Ascending aorta (tissue), 2 donors: ENCODE measurements around the gene CLEC4G. TPM values are rescaled to one million over a fixed set of nuclear protein-coding genes. Genes with fewer than 3 reads are reported as not detected.
"Not testable (repeated sequence)": the region's sequence is repeated elsewhere in the genome, so short reads cannot be mapped to it uniquely, and the experiment has no call there.

ENCODE experiments used
- DNase-seq, 2 donors: peaks; one replicate each; pipeline ENCODE4 v3.0.0-alpha.2; 2019; ENCODE audit warnings: low spot score in 2 of 2
- H3K27ac ChIP-seq, 2 donors: fragments of 200-600 bp; sonication (generic); one replicate each; pipeline ENCODE4 v1.5.1; 2016 to 2017; ENCODE audit warnings: mild to moderate bottlenecking in 1 of 2
- H3K27me3 ChIP-seq: fragments of 200-600 bp; sonication (generic); one replicate; pipeline ENCODE4 v1.5.1; 2017
- H3K36me3 ChIP-seq, 2 donors: fragments of 200-600 bp; sonication (generic); one replicate each; pipeline ENCODE4 v1.5.1; 2016
- H3K4me1 ChIP-seq, 2 donors: fragments of 200-600 bp; sonication (generic); one replicate each; pipeline ENCODE4 v1.5.1; 2016 to 2017; ENCODE audit warnings: mild to moderate bottlenecking in 1 of 2
- H3K4me3 ChIP-seq, 2 donors: fragments of 200-600 bp; sonication (generic); one replicate each; pipeline ENCODE4 v1.5.1; 2016 to 2017; ENCODE audit warnings: mild to moderate bottlenecking in 1 of 2
- H3K9me3 ChIP-seq, 2 donors: fragments of 200-600 bp; sonication (generic); one replicate each; pipeline ENCODE4 v1.5.1; 2016
- intact Hi-C: fragments of 100-400 bp; cut with DNase I; formaldehyde crosslinking; loops from one replicate; pipeline ENCODE4 v1.15.1; 2023
- total RNA-seq: library from RNA; depleted of rRNA; stranded (reverse); fragments of >200 nt; gene quantifications from one replicate; pipeline ENCODE4 v1.1.0, GENCODE V29; 2016
- TF ChIP-seq, protein P1 (sequence below), 3 experiments: fragments of 200-600 bp in 2 of 3; fragments of 450-650 bp in 1 of 3; sonication (generic) in 2 of 3; IDR thresholded peaks; one replicate each; pipeline ENCODE4 v1.5.1; 2016 to 2019; ENCODE audit warnings: antibody characterized with exemption in 3 of 3, mild to moderate bottlenecking in 1 of 3, moderate library complexity in 1 of 3

Gene CLEC4G
- total RNA-seq, 1 donor from 2014 or later = 1.7 TPM

DNA sequence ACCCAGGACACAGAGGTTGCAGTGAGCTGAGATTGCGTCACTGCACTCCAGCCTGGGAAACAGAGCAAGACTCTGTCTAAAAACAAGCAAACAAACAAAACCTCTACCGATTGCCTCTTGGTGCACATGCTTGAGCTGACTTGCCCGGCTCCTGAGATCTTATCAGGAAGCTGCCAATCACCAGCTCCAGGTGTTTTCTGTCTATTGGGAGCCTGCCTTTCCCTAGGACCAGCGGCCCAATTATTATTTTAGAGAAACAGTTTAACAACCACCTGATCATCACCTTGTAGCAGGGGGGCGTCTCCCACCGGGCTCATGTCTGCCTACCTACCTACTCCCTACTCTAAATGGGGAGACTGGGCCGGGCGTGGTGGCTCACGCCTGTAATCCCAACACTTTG, 41.9 kb upstream of the CLEC4G start:
- H3K27me3 ChIP-seq = no peaks in the 10 kb centered on the region
- TF ChIP-seq, protein P1, sequence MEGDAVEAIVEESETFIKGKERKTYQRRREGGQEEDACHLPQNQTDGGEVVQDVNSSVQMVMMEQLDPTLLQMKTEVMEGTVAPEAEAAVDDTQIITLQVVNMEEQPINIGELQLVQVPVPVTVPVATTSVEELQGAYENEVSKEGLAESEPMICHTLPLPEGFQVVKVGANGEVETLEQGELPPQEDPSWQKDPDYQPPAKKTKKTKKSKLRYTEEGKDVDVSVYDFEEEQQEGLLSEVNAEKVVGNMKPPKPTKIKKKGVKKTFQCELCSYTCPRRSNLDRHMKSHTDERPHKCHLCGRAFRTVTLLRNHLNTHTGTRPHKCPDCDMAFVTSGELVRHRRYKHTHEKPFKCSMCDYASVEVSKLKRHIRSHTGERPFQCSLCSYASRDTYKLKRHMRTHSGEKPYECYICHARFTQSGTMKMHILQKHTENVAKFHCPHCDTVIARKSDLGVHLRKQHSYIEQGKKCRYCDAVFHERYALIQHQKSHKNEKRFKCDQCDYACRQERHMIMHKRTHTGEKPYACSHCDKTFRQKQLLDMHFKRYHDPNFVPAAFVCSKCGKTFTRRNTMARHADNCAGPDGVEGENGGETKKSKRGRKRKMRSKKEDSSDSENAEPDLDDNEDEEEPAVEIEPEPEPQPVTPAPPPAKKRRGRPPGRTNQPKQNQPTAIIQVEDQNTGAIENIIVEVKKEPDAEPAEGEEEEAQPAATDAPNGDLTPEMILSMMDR (IDR thresholded peaks at IDR 0.05) = no peak
- no peak overlapping the region for H3K27ac ChIP-seq
- H3K4me3 ChIP-seq = no peak overlapping the region
- no peaks in the 10 kb centered on the region for H3K9me3 ChIP-seq
- no peak for DNase-seq
- H3K36me3 ChIP-seq = no peaks in the 10 kb centered on the region
- intact Hi-C loops = no loop called here
- no peaks in the 10 kb centered on the region for H3K4me1 ChIP-seq

DNA sequence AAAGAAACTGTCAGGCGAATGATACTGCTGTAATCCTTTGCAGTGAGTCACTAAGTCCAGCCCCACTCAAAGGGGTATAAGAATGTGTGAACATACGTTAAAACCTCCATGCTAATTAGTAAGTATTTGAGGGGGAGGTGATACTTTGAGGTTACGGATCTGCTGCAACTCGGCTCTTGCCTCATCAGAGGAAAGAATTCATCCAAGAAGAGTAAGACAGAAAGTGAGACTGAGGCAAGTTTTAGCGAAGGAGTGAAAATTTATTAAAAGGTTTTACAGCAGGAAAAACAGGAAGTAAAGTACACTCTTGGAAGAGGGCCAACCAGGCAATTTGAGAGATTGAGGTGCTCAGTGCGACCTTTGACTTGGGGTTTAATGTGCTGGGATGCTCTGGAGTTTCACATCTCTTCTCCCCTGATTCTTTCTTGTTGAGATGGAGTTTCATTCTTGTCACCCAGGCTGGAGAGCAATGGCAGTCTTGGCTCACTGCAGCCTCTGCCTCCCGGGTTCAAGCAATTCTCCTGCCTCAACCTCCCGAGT, 40.9 kb upstream of the CLEC4G start:
- no peak overlapping the region for H3K4me3 ChIP-seq
- no peak for DNase-seq
- H3K36me3 ChIP-seq = no peaks in the 10 kb centered on the region
- H3K9me3 ChIP-seq = no peaks in the 10 kb centered on the region
- TF ChIP-seq, protein P1 (IDR thresholded peaks at IDR 0.05) = no peak
- intact Hi-C loops = no loop called here
- H3K4me1 ChIP-seq = no peaks in the 10 kb centered on the region
- no peaks in the 10 kb centered on the region for H3K27me3 ChIP-seq
- H3K27ac ChIP-seq = no peak overlapping the region

DNA sequence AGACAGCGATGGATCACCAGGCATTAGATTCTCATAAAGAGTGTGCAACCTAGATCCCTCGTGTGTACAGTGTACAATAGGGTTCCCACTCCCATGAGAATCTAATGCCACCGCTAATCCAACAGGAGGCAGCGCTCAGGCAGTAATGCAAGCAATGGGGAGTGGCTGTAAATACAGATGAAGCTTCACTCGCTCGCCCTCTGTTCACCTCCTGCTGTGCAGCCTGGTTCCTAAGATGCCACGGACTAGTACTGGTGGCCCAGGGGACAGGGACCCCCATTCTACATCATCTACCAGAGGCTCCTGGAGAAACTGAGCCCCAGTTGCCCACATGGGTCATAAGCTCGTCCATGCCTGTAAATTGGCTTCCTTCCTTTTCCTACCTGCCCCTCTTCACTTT, 39.2 kb upstream of the CLEC4G start:
- intact Hi-C loops = no loop called here
- Histone ChIP-seq H3K4me1 (no peaks in the 10 kb centered on the region), H3K27ac (no peak overlapping the region), H3K27me3 (no peaks in the 10 kb centered on the region), H3K9me3 (no peaks in the 10 kb centered on the region), H3K36me3 (no peaks in the 10 kb centered on the region), H3K4me3 (no peak overlapping the region)
- TF ChIP-seq, protein P1 (IDR thresholded peaks at IDR 0.05) = no peak
- no peak for DNase-seq

DNA sequence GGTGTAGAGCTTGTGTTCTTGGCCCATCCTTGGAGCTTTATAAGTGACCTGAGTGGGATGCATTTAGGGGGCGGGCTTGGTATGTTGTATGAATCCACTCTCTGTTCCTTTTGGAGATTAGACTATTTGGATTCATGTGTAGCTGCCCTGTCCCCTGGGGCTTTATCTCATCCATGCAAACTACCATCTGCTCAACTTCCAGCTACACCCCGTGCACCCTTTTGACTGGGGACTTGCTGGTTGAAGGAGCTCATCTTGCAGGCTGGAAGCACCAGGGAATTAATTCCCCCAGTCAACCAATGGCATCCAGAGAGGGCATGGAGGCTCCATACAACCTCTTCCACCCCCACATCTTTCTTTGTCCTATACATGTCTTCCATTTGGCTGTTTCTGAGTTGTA, 37.3 kb upstream of the CLEC4G start:
- Histone ChIP-seq H3K9me3 (no peaks in the 10 kb centered on the region), H3K4me3 (no peak overlapping the region), H3K4me1 (no peaks in the 10 kb centered on the region), H3K27me3 (no peaks in the 10 kb centered on the region), H3K36me3 (no peaks in the 10 kb centered on the region), H3K27ac (no peak overlapping the region)
- DNase-seq = no peak
- TF ChIP-seq, protein P1 (IDR thresholded peaks at IDR 0.05) = no peak
- intact Hi-C loops = no loop called here

DNA sequence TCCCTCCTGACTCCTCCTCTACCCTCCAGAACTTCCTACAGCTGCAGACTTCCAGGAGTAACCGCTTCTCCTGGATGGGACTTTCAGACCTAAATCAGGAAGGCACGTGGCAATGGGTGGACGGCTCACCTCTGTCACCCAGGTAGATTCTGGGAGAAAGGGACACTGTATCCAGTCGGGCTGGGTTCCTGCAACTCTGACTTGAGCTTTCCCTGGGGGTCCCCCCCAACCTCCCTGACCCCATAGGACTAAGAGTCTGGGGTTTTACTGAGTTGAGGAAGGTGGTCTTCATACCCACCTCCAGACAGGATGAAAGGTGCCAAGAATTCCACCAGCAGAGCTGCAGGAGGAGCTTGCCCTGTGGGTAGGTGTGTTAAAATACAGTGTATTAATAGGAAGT, 35.6 kb upstream of the CLEC4G start:
- H3K27ac ChIP-seq = no peak overlapping the region
- H3K9me3 ChIP-seq = no peaks in the 10 kb centered on the region
- DNase-seq = no peak
- H3K4me1 ChIP-seq = no peaks in the 10 kb centered on the region
- no peak overlapping the region for H3K4me3 ChIP-seq
- TF ChIP-seq, protein P1 (IDR thresholded peaks at IDR 0.05) = no peak
- no peaks in the 10 kb centered on the region for H3K27me3 ChIP-seq
- intact Hi-C loops = no loop called here
- H3K36me3 ChIP-seq = no peaks in the 10 kb centered on the region

DNA sequence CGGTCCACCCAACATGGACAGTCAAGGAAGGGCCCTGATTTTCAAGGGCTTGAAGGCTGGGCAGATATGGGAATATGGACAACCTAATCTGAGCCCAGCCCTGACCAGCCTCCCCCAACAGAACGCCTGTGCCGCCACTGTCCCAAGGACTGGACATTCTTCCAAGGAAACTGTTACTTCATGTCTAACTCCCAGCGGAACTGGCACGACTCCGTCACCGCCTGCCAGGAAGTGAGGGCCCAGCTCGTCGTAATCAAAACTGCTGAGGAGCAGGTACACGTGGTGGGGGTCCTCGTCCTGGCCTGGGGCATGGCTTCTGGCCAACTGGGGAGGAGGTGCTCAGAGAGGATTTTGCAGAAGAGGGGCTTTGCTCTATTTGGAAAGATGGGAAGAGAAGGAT, 34.6 kb upstream of the CLEC4G start:
- H3K27ac ChIP-seq = no peak overlapping the region
- intact Hi-C loops = no loop called here
- no peaks in the 10 kb centered on the region for H3K36me3 ChIP-seq
- no peaks in the 10 kb centered on the region for H3K9me3 ChIP-seq
- no peak for DNase-seq
- no peaks in the 10 kb centered on the region for H3K27me3 ChIP-seq
- H3K4me1 ChIP-seq = no peaks in the 10 kb centered on the region
- H3K4me3 ChIP-seq = no peak overlapping the region
- TF ChIP-seq, protein P1 (IDR thresholded peaks at IDR 0.05) = no peak

DNA sequence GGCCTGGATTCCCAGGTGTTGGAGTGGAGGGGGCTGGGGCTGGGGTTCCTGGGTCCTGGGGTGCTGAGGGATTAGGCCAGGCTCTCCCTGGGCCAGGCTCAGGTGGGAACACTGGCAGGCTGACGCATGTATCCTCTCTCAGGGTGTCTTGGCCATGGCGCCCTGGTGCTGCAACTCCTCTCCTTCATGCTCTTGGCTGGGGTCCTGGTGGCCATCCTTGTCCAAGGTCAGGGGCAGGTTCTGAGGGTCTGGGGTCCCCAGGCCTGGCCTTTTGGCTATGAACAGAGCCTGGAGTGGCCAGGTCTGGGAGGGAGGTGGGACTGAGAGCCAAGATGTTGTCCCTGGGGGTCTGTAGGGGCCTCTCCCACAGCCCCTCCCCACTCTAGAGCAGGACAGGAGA, 33.1 kb upstream of the CLEC4G start:
- H3K27ac ChIP-seq, H3K4me3 ChIP-seq, intact Hi-C loops, H3K9me3 ChIP-seq, H3K27me3 ChIP-seq, H3K36me3 ChIP-seq, DNase-seq, H3K4me1 ChIP-seq: not testable (repeated sequence)

DNA sequence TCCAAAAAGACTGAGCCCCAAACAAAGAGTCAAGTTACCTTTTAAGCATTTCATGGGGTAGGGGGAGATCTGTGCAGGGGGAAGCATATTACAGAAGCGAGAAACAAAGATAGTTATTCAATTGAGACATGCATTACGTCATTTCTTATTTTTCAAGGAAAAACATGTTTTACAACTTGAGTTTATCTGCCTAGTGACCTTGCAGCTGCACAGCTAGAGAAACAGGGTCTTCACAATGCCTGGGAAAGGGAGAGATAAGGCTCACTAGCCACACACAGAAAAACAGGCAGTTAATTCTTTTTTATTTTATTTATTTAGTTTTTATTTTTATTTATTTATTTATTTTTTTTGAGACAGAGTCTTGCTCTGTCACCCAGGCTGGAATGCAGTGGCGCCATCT, 32.2 kb upstream of the CLEC4G start:
- DNase-seq, H3K4me1 ChIP-seq, H3K4me3 ChIP-seq, H3K27ac ChIP-seq, H3K36me3 ChIP-seq, intact Hi-C loops, H3K27me3 ChIP-seq: not testable (repeated sequence)
- H3K9me3 ChIP-seq = peaks cover 5 to 11% of the 10 kb centered on the region in 2 donors
